ENCODE data around the gene ENAH. TPM values are rescaled to one million over a fixed set of nuclear protein-coding genes. Genes with fewer than 3 reads are reported as not detected.
"Not testable (repeated sequence)": the region's sequence is repeated elsewhere in the genome, so short reads cannot be mapped to it uniquely, and the experiment has no call there.

Gene ENAH
- total RNA-seq, 4 donors from 2014 or later = 18.7 to 60.7 (median 30.5) TPM

GRCh38 chr1:225642177-225642576, 10.7 kb downstream of the ENAH start:
- no peak for TF ChIP-seq CTCF (IDR thresholded peaks at IDR 0.05)
- ATAC-seq (ENCODE audit: low FRiP score) (no peak), DNase-seq (ENCODE audit: low spot score) (no peak)

- no peak for ATAC-seq (ENCODE audit: low FRiP score)
- no peak for DNase-seq (ENCODE audit: low spot score)
- no peak for TF ChIP-seq CTCF (IDR thresholded peaks at IDR 0.05)
These were observed 14.1 kb downstream of the ENAH start for GRCh38 chr1:225638853-225639252.

GRCh38 chr1:225637651-225638199, 15.2 kb downstream of the ENAH start:
- DNase-seq (ENCODE audit: low spot score) (no peak), ATAC-seq (ENCODE audit: low FRiP score) (no peak)
- TF ChIP-seq CTCF (IDR thresholded peaks at IDR 0.05) = no peak

DNA sequence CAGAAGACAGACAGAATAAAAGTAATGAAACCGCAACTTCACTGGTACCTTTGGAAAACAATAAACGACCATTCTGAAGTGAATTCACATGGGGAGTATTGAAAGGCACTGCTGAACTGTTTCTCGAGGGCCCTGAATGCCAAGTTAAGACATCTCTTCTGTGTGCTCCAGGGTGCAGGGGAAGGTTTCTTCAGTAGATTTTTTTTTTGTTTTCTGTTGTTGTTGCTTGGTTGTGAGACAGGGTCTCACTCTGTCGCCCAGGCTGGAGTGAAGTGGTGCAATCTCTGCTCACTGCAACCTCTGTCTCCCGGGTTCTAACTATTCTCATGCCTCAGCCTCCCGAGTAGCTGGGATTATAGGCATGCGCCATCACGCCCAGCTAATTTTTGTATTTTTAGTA, 15.9 kb downstream of the ENAH start:
- not testable (repeated sequence) for DNase-seq (ENCODE audit: low spot score); ATAC-seq (ENCODE audit: low FRiP score)

DNA sequence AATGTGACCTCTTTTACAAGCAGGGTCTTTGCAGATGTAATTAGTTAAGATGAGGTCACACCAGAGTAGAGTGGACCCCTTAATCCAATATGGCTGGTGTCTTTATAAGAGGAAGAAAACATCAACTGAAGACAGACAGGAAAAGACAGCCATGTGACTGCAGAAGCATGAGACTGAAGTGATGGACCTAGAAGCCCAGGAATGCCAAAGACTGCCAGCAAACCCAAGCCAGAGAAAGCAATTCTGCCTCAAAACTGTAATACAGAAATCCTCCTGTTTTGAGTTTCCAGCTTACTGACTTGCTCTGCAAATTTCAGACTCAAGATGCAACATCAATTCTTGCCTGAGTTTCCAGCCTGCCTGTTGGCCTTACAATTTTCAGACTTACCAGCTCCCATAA, 17.3 kb downstream of the ENAH start:
- ATAC-seq (ENCODE audit: low FRiP score) (no peak), DNase-seq (ENCODE audit: low spot score) (no peak)
- no peak for TF ChIP-seq CTCF (IDR thresholded peaks at IDR 0.05)

DNA sequence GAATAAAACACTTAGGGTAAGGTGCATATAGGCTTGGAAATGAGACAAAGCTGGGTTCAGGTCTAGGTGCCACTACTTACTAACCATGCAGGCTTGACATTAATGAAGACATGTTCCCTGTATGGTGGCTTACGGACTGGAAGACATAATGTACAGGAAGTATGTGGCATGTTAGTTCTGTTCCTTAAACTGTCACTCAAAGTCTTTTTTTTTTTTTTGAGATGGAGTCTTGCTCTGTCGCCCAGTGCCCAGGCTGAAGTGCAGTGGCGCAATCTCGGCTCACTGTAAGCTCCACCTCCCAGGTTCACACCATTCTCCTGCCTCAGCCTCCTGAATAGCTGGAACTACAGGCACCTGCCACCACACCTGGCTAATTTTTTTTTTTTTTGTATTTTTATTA, 20.1 kb downstream of the ENAH start:
- ATAC-seq (ENCODE audit: low FRiP score); DNase-seq (ENCODE audit: low spot score): not testable (repeated sequence)

- no peak for DNase-seq (ENCODE audit: low spot score)
- ATAC-seq (ENCODE audit: low FRiP score) = no peak
- TF ChIP-seq CTCF (IDR thresholded peaks at IDR 0.05) = no peak
These were observed 21.8 kb downstream of the ENAH start for GRCh38 chr1:225631021-225631663.

DNA sequence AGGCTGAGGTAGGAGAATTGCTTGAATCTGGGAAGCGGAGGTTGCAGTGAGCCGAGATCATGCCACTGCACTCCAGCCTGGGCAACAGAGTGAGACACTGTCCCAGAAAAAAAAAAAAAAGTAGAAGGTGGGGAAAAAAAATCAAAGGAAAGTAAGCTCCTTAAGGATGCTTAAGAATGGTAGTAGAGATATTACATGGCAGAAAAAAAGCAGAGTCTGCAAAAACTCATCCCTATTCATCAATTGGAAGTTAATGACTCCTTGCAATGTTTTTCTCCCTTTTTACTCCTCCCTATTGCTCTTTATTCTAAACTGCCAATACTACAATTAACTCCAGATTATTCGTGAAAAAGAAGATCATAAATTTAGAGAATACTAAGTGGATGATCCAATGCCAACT, 23.4 kb downstream of the ENAH start:
- no peak for ATAC-seq (ENCODE audit: low FRiP score)
- TF ChIP-seq CTCF (IDR thresholded peaks at IDR 0.05) = no peak
- DNase-seq (ENCODE audit: low spot score) = no peak

DNA sequence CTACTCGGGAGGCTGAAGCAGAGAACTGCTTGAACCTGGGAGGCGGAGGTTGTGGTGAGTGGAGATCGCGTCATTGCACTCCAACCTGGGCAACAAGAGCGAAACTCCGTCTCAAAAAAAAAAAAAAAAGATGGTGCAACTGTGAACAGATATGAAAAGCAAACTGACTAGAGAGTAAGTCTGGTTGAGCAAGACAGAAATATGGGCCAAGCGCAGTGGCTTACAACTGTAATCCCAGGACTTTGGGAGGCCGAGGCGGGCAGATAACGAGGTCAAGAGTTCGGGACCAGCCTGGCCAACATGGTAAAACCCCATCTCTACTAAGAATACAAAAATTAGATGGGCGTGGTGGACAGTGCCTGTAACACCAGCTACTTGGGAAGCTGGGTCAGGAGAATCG, 24.1 kb downstream of the ENAH start:
- ATAC-seq (ENCODE audit: low FRiP score); DNase-seq (ENCODE audit: low spot score): not testable (repeated sequence)
